B cell (primary cell): ENCODE results near the gene FIG4. TPM values are rescaled to one million over a fixed set of nuclear protein-coding genes. Genes with fewer than 3 reads are reported as not detected.

Experiments used
- ATAC-seq: fragments of 200-7000 bp; cut with Tn5 transposase; one replicate; pipeline ENCODE4 v1.10.0; 2021; ENCODE audit warnings: low read depth, mild to moderate bottlenecking, moderate number of reproducible peaks, moderate library complexity
- CTCF ChIA-PET: fragments of 350-600 bp; sonication (Branson Sonifier 250); formaldehyde crosslinking; loops from one replicate; lab custom pipeline; 2021; ENCODE audit warnings: antibody characterized with exemption, inconsistent platforms; lab: Charles Lee
- POLR2A ChIA-PET: fragments of 350-600 bp; sonication (Branson Sonifier 250); formaldehyde crosslinking; loops from one replicate; lab custom pipeline; 2021; ENCODE audit warnings: antibody characterized with exemption; lab: Charles Lee
- DNase-seq: peaks from one replicate; pipeline ENCODE4 v3.0.0; 2013
- H2AFZ ChIP-seq: 2 replicates; pipeline ENCODE4 v1.6.1; 2012; ENCODE audit warnings: mild to moderate bottlenecking, low read depth, low read length; ENCODE audit not compliant: insufficient read depth, poor library complexity, severe bottlenecking
- H3K27ac ChIP-seq, 2 donors: 1 replicate in 1 of 2; 2 replicates in 1 of 2; pipeline ENCODE4 v1.5.1; 2012 to 2013; ENCODE audit warnings: low read length in 2 of 2, mild to moderate bottlenecking in 2 of 2, moderate library complexity in 1 of 2
- H3K27me3 ChIP-seq, 4 experiments: fragments of 200-600 bp in 1 of 4; sonication (generic) in 1 of 4; replicated peaks in 1 of 4; 1 replicate in 2 of 4; 2 replicates in 2 of 4; pipeline versions ENCODE4 v1.6.1 to v1.7.0; 2013 to 2016; ENCODE audit warnings: low read length in 3 of 4, mild to moderate bottlenecking in 2 of 4, mixed read lengths in 1 of 4, moderate library complexity in 1 of 4; ENCODE audit not compliant: insufficient read depth in 4 of 4, control insufficient read depth in 3 of 4; ENCODE audit errors: control extremely low read depth in 1 of 4
- H3K36me3 ChIP-seq, 2 experiments: replicated peaks in 1 of 2; 1 replicate in 1 of 2; 2 replicates in 1 of 2; pipeline versions ENCODE4 v1.6.1 to v1.7.1; 2013; ENCODE audit warnings: low read length in 1 of 2; ENCODE audit not compliant: insufficient read depth in 2 of 2, control insufficient read depth in 1 of 2; ENCODE audit errors: control extremely low read depth in 1 of 2, extremely low read depth in 1 of 2
- H3K4me1 ChIP-seq, 2 donors: fragments of 200-600 bp in 1 of 2; sonication (generic) in 1 of 2; 1 replicate in 1 of 2; 2 replicates in 1 of 2; pipeline versions ENCODE4 v1.5.1 to v1.6.1; 2013 to 2017; ENCODE audit warnings: low read length in 2 of 2; ENCODE audit not compliant: control insufficient read depth in 2 of 2, insufficient read depth in 2 of 2
- H3K4me2 ChIP-seq: replicated peaks from 2 replicates; pipeline ENCODE3; 2012; ENCODE audit warnings: mild to moderate bottlenecking, low read depth, low read length; ENCODE audit not compliant: poor library complexity, severe bottlenecking
- H3K4me3 ChIP-seq, 5 experiments: fragments of 200-600 bp in 1 of 5; sonication (generic) in 1 of 5; 1 replicate in 3 of 5; 2 replicates in 2 of 5; pipeline versions ENCODE4 v1.5.1 to v1.7.0; 2011 to 2016; ENCODE audit warnings: low read length in 4 of 5, mild to moderate bottlenecking in 4 of 5, low read depth in 2 of 5, control low read depth in 1 of 5, moderate library complexity in 1 of 5; ENCODE audit not compliant: insufficient read depth in 1 of 5; ENCODE audit errors: control extremely low read depth in 1 of 5, extremely low read depth in 1 of 5
- H3K79me2 ChIP-seq: fragments of 200-600 bp; sonication (generic); one replicate; pipeline ENCODE4 v1.6.0; 2016; ENCODE audit warnings: low read length; ENCODE audit not compliant: control insufficient read depth, insufficient read depth
- H3K9ac ChIP-seq: fragments of 200-600 bp; sonication (generic); 2 replicates; pipeline ENCODE4 v1.6.1; 2017; ENCODE audit warnings: mild to moderate bottlenecking, low read length, moderate library complexity
- H3K9me3 ChIP-seq, 3 donors: one replicate each; pipeline versions ENCODE4 v1.6.1 to v1.7.1; 2013; ENCODE audit warnings: low read length in 2 of 3; ENCODE audit not compliant: control insufficient read depth in 2 of 3, insufficient read depth in 1 of 3; ENCODE audit errors: control extremely low read depth in 1 of 3
- H4K20me1 ChIP-seq: 2 replicates; pipeline ENCODE4 v1.6.0; 2012; ENCODE audit warnings: mild to moderate bottlenecking, low read length; ENCODE audit not compliant: insufficient read depth, control insufficient read depth, poor library complexity, severe bottlenecking
- H3K27ac Mint-ChIP-seq: one replicate; pipeline ENCODE4 v1.8.0; 2021; ENCODE audit warnings: mixed read lengths
- H3K27me3 Mint-ChIP-seq: one replicate; pipeline ENCODE4 v1.8.0; 2021; ENCODE audit warnings: mixed read lengths
- H3K4me1 Mint-ChIP-seq: one replicate; pipeline ENCODE4 v1.8.0; 2021; ENCODE audit warnings: mixed read lengths
- H3K4me3 Mint-ChIP-seq: one replicate; pipeline ENCODE4 v1.8.0; 2021; ENCODE audit warnings: mixed read lengths
- H3K9me3 Mint-ChIP-seq: one replicate; pipeline ENCODE4 v1.8.0; 2022; ENCODE audit warnings: mixed read lengths; ENCODE audit not compliant: insufficient read depth
- EZH2 ChIP-seq: IDR thresholded peaks from 2 replicates; pipeline ENCODE4 v1.6.1; 2012; ENCODE audit warnings: borderline replicate concordance, low read depth, mild to moderate bottlenecking, moderate library complexity, low read length; ENCODE audit not compliant: insufficient read depth, poor library complexity, severe bottlenecking
- WGBS: methylation state at CpG from one replicate; pipeline ENCODE4 v1.1.5; 2013; ENCODE audit warnings: missing lambda C conversion rate; ENCODE audit not compliant: insufficient coverage; 5-methylcytosine and 5-hydroxymethylcytosine counted together
- intact Hi-C: fragments of 100-400 bp; cut with micrococcal nuclease; formaldehyde crosslinking; loops from one replicate; pipeline ENCODE4 v1.10.0; 2022
- polyA plus RNA-seq: library from polyadenylated mRNA; depleted of rRNA; stranded (reverse); fragments of >200 nt; gene quantifications from 2 replicates; pipeline ENCODE4 v1.2.3, GENCODE V29; 2012
- total RNA-seq, 2 donors: library from RNA; stranded (reverse); fragments of 120-200 nt in 1 of 2; gene quantifications; 1 replicate in 1 of 2; 2 replicates in 1 of 2; pipeline versions ENCODE4 v1.2.3 to v1.2.4, GENCODE V29; 2013 to 2022
- TF ChIP-seq, protein P1 (sequence below): fragments of 200-600 bp; IDR thresholded peaks from one replicate; pipeline ENCODE4 v1.8.0; 2022; ENCODE audit warnings: antibody characterized with exemption, mild to moderate bottlenecking

Gene FIG4
- total and polyA plus RNA-seq, 2 donors (not counting 1 experiment from before 2014, with no cell fraction given): 28.2 to 31.5 TPM

DNA sequence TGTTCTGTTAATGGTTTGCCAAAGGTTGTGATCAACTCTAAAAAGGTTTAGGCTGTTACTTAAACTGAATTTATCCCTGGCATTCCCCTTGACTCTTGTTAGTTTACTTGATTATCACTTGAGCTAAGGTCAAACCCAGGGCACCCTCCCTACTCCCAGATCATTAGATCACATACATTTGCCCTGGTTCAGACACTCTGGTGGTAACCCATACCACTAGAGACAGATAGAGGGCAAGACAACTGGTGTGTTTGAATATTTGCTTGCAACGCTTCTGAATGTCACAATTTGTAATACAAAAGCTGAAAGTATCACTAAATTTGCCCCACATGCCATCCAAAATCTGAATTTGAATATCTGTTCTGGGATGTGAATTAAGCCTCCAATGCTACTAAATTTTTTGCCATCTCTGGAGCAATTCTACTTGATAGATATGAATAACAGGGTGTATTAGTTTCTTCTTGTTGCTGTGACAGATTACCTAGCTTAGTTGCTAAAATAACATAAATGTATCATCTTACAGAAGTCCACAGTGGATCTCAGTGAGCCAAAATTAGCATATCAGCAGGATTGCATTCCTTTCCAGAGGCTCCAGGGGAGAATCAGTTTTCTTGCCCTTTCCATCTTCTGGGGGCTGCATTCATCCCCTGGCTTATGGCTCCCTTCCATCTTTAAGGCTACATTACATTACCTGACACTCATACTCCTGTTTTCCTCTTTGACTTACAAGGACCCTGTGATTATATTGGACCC, 45.4 kb downstream of the FIG4 start:
- no CpG with 5 or more reads among the region's 1 CpG for WGBS
- no peaks in the 10 kb centered on the region for H3K79me2 ChIP-seq
- Mint-ChIP-seq H3K4me1 (peaks cover 2% of the 10 kb centered on the region), H3K9me3 (peaks cover 3% of the 10 kb centered on the region), H3K27me3 (no peaks in the 10 kb centered on the region), H3K4me3 (no peak overlapping the region), H3K27ac (no peak overlapping the region)
- ChIA-PET CTCF (no interaction called here), POLR2A (no interaction called here)
- no peak overlapping the region for H3K27ac ChIP-seq
- TF ChIP-seq, protein P1, sequence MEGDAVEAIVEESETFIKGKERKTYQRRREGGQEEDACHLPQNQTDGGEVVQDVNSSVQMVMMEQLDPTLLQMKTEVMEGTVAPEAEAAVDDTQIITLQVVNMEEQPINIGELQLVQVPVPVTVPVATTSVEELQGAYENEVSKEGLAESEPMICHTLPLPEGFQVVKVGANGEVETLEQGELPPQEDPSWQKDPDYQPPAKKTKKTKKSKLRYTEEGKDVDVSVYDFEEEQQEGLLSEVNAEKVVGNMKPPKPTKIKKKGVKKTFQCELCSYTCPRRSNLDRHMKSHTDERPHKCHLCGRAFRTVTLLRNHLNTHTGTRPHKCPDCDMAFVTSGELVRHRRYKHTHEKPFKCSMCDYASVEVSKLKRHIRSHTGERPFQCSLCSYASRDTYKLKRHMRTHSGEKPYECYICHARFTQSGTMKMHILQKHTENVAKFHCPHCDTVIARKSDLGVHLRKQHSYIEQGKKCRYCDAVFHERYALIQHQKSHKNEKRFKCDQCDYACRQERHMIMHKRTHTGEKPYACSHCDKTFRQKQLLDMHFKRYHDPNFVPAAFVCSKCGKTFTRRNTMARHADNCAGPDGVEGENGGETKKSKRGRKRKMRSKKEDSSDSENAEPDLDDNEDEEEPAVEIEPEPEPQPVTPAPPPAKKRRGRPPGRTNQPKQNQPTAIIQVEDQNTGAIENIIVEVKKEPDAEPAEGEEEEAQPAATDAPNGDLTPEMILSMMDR: no peak
- TF ChIP-seq EZH2: no peak
- no peaks in the 10 kb centered on the region for H4K20me1 ChIP-seq
- no peaks in the 10 kb centered on the region for H3K27me3 ChIP-seq
- H3K4me3 ChIP-seq: no peak overlapping the region
- no peak for ATAC-seq
- peaks cover 12 to 47% of the 10 kb centered on the region in 2 experiments for H3K36me3 ChIP-seq
- H2AFZ ChIP-seq: no peak overlapping the region
- no peak for DNase-seq
- no peak overlapping the region for H3K9ac ChIP-seq
- intact Hi-C loops: no loop called here
- no peak overlapping the region for H3K4me2 ChIP-seq
- H3K9me3 ChIP-seq: peaks cover 0 to 3% (median 0%) of the 10 kb centered on the region in 3 donors
- H3K4me1 ChIP-seq: no peaks in the 10 kb centered on the region

DNA sequence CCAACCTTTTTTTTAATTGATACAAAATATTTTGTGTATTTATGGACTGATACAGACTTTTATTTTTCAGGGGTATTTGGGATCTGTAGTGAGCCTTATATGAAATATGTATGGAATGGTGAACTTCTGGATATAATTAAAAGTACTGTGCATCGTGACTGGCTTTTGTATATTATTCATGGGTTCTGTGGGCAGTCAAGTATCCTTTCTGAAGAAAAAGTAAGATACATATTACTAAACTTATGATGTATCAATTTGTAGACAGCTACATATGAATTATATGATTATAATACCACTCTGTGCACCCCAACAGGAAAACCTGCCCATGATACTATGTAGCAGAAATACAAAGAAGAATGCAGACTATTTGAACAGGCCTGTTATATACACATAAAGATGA, 47.2 kb downstream of the FIG4 start:
- CTCF ChIA-PET: interaction anchor here (1.2 kb wide), 1 partner anchor 301 kb away, joined by 3 read pairs; no protein-coding TSS in a partner anchor
- Histone ChIP-seq H3K4me3 (no peak overlapping the region), H2AFZ (no peak overlapping the region), H3K9me3 (peaks cover 0 to 3% (median 0%) of the 10 kb centered on the region in 3 donors), H3K36me3 (peaks cover 18 to 43% of the 10 kb centered on the region in 2 experiments), H3K79me2 (no peaks in the 10 kb centered on the region), H3K27ac (no peak overlapping the region), H3K4me1 (no peaks in the 10 kb centered on the region), H4K20me1 (no peaks in the 10 kb centered on the region), H3K27me3 (no peaks in the 10 kb centered on the region), H3K4me2 (no peak overlapping the region), H3K9ac (no peak overlapping the region)
- DNase-seq: no peak
- POLR2A ChIA-PET: no interaction called here
- intact Hi-C loops: no loop called here
- no CpG with 5 or more reads among the region's 1 CpG for WGBS
- no peak for ATAC-seq
- H3K27me3 Mint-ChIP-seq: no peaks in the 10 kb centered on the region
- H3K4me3 Mint-ChIP-seq: no peak overlapping the region
- H3K27ac Mint-ChIP-seq: no peak overlapping the region
- TF ChIP-seq, protein P1: no peak
- TF ChIP-seq EZH2: no peak
- peaks cover 3% of the 10 kb centered on the region for H3K9me3 Mint-ChIP-seq
- peaks cover 4% of the 10 kb centered on the region for H3K4me1 Mint-ChIP-seq
